PFSK-1 (cell line): ENCODE results near the gene POLR2H.

Experiments used
- FOXP2 ChIP-seq: optimal IDR thresholded peaks from 2 replicates; pipeline ENCODE3; 2011; ENCODE audit warnings: borderline replicate concordance, control low read depth, inconsistent platforms; ENCODE audit not compliant: insufficient read depth; ENCODE audit errors: extremely low read length, extremely low read depth
- POLR2AphosphoS5 ChIP-seq: IDR thresholded peaks from 2 replicates; pipeline ENCODE4 v1.6.1; 2012; ENCODE audit warnings: low read depth, mild to moderate bottlenecking, control low read depth, low read length, moderate library complexity
- REST ChIP-seq, 2 experiments: IDR thresholded peaks; 2 replicates each; pipeline versions ENCODE4 v1.6.1 to v1.8.0; 2011 to 2012; ENCODE audit warnings: low read depth in 2 of 2, low read length in 2 of 2, control low read depth in 1 of 2, inconsistent platforms in 1 of 2, mild to moderate bottlenecking in 1 of 2, moderate library complexity in 1 of 2; ENCODE audit not compliant: insufficient read depth in 1 of 2
- SIN3A ChIP-seq: IDR thresholded peaks from 2 replicates; pipeline ENCODE4 v1.6.1; 2012; ENCODE audit warnings: mild to moderate bottlenecking, low read length, moderate library complexity, borderline replicate concordance; ENCODE audit not compliant: insufficient read depth
- TAF1 ChIP-seq: IDR thresholded peaks from 2 replicates; pipeline ENCODE4 v1.6.1; 2012; ENCODE audit warnings: low read length, control low read depth, borderline replicate concordance; ENCODE audit not compliant: insufficient read depth

POLR2H gene

GRCh38 chr3:184347321-184348056 lies 14.0 kb upstream of the POLR2H start:
- TF ChIP-seq POLR2AphosphoS5, result no peak
- no peak for TF ChIP-seq TAF1
- TF ChIP-seq SIN3A, result no peak
- no peak for TF ChIP-seq REST (IDR thresholded peaks at IDR 0.05; ENCODE audit: insufficient read depth in 1 of 2, low read depth in 2 of 2, low read length in 2 of 2)
- TF ChIP-seq FOXP2, result no peak

DNA sequence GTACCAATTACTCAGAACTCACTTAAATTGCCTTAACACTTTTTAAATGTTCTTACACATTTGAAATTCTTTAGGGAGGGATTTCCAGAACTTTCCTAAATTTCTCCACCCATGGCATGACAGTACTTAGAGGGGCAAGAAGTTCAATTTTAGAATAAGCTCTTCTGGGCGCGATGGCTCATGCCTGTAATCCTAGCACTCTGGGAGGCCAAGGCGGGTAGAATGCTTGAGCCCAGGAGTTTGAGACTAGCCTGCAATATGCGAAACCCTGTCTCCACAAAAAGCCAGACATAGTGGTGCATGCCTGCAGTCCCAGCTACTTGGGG lies 13.5 kb upstream of the POLR2H start:
- TF ChIP-seq TAF1 (no peak), FOXP2 (no peak), SIN3A (no peak), REST (IDR thresholded peaks at IDR 0.05; ENCODE audit: insufficient read depth in 1 of 2, low read depth in 2 of 2, low read length in 2 of 2) (no peak), POLR2AphosphoS5 (no peak)

GRCh38 chr3:184349563-184350470 lies 11.7 kb upstream of the POLR2H start:
- TF ChIP-seq FOXP2 (no peak), SIN3A (no peak), TAF1 (no peak), REST (IDR thresholded peaks at IDR 0.05; ENCODE audit: insufficient read depth in 1 of 2, low read depth in 2 of 2, low read length in 2 of 2) (no peak), POLR2AphosphoS5 (no peak)

- no peak for TF ChIP-seq REST (IDR thresholded peaks at IDR 0.05; ENCODE audit: insufficient read depth in 1 of 2, low read depth in 2 of 2, low read length in 2 of 2)
- no peak for TF ChIP-seq POLR2AphosphoS5
- no peak for TF ChIP-seq TAF1
- no peak for TF ChIP-seq SIN3A
- no peak for TF ChIP-seq FOXP2
Measured at GRCh38 chr3:184350618-184351017, 10.9 kb upstream of the POLR2H start.
